GM19467 (cell line): ENCODE results near the gene NCAM2.

Source experiments
- ATAC-seq: cut with Tn5 transposase; IDR thresholded peaks from one replicate; pipeline ENCODE4 v1.9.1; 2021; ENCODE audit warnings: mild to moderate bottlenecking, moderate library complexity; ENCODE audit not compliant: unreplicated experiment

NCAM2 gene

DNA sequence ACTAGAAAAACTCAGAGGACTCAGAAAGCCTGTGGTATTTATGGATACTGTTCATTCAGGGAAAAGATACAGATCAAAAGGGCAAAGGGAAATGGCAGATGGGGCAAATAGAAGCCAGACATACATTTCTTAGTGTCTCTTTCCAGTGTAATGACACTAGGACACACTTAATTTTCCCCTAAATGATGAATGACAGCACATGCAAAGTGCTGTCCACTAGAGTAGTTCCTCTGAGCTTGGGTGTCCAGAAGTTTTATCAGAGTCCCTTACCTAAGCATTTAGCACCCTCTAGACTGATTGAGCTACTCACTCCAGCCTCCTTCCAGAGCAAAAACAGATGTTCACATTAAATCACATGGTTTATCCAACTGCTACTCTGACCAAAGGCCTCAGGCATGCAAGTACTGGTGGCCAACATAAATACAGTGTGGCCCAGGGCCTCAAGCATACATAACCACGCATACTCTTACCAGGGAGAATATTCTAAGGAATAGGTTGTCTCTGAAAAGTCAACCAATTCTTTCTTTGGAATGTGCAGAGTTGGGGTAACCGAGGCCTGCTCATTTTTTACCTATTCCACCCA is 166.9 kb downstream of the NCAM2 start:
- ATAC-seq: no peak

DNA sequence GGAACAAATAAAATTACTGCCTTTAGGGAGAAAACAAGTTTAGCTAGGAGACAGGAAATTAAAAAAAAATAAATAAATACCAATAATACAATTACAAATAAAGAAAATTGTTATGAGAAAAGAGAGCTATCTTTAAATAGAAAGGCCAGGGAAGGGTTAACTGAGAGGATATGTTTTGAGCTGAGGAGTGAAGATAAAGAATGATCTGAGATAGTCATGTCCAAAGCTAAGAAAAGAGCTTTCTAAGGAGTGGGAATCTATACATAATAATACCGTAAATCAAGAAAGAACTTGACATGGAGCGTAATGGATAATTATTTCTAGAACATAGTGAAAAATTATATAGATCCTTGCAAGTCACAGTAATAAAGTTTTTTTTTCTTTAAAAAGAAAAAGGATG is 176.5 kb downstream of the NCAM2 start:
- ATAC-seq: no peak

DNA sequence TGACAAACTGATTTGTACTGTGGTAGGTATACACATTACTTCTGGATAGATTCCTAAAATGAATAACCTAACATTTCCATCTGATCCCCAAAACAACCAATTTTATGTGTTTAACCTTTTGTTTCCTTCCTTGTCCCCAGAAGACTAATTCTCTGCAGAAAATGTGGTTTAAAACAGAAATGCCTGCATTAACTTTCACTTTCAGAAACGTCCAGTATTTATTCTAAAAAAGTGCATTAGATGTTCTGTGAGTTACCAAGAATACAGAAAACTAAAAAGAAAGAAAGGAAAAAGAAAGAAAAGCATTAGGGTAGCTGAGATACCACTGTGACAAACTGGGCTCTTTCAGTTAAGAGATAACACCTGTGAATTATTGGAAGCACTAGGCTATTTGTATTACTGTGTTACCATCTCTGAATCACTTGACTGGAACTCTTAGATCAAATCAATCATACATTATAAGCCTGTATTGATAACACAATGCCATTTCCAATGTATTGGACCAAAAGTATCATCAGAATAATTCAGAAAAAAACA is 177.7 kb downstream of the NCAM2 start:
- no peak for ATAC-seq

DNA sequence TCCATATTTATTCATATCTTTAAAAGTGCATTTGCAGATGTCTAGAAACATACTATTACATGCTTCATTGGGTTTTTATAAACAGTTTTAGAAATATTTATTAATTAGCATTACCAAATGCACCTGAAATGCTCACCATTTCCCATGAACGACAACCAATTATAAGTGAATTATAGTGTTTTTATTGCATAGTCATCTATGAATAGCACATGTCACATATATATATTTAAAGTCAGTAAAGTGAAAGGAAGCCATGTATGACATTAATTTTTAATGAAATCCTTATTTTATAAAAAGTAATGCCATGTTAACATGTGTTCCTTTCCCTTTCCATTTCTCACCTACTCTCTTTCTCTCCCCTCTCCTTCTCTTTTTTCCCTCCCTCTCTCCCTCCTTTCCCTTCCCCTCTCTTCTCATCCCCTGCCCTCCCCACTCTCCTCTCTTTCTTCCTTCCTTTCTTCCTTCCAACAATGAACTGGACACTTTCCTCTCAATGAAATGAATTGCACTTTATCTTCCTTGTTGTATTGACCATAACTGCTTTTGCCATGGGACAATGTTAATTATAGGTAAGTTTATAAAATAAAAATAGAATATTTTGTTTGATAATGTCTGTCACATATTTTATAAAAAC is 179.3 kb downstream of the NCAM2 start:
- no peak for ATAC-seq

DNA sequence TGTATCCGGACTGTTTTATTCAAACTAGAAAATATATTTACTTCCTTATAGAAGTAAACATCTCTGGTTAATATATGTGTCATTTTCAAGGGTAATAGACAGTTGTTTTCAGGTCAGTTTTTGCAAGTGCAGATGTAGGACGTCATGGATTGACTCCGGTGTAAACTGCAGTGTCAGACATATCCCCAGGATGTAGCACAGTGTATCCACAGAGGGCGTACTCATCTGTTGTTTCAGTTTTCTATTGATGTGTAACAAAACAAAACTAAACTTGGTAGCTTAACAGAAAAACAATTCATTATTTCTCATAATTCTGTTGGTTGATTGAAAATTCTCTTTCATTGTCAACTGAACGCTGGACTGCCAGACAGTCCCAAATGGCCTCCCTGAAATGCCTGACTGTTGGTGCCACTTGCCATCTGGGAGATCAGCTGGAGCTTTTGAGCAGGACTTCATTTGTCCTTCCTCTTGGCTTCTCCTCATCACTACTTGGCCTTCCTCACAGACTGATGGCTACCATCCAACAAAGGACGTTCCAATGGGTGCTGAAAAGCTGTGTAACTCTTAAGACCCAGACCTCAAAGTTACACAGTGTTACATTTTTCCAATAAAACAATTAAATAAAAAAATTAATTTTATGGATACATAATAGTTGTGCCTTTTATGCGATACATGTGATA is 181.6 kb downstream of the NCAM2 start:
- ATAC-seq: no peak

DNA sequence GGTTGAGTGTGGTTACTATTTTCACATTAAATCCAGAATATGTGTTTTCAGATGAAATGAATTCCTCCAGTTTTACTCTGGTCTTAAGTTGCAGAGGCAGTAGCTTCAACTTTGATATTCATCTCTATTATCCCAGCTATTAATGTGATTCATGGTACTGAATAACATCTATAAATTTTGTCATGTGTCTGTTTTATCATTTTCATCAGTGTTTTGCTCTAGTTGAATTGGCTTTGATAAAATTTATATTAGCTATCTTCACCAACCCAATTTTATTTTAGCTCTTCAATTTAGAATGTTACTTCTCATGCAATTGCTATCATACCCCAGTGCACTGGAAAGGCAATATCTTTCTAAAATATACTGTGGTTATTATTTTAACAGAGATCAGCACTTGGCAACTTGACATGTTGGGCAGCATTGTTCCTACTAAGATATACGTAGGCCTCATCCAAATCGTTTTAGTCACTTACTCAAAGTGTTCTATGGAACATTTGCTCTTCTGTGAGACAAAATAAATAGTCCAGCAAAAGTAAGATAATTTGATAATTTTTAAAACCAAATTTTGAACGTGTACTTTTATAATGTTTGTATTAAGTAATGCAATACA is 184.3 kb downstream of the NCAM2 start:
- no peak for ATAC-seq

DNA sequence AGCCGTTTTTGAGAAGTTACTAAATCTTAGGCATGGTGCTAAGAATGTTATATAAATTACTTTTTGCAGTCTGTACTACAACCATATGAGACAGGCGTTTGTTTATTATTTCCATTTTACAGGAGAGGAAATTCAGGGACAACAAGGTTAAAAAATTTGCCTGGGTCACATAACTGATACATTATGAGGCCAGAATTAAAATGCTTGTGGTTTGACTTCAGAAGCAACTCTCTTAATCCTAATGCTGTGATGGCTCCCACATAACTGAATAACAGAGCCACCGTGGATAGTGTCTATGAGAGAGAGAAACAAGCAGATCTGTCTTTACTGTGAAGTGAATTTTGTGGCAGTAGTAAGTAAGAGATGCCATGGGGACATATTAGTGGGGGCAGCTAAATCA is 184.9 kb downstream of the NCAM2 start:
- ATAC-seq: no peak

DNA sequence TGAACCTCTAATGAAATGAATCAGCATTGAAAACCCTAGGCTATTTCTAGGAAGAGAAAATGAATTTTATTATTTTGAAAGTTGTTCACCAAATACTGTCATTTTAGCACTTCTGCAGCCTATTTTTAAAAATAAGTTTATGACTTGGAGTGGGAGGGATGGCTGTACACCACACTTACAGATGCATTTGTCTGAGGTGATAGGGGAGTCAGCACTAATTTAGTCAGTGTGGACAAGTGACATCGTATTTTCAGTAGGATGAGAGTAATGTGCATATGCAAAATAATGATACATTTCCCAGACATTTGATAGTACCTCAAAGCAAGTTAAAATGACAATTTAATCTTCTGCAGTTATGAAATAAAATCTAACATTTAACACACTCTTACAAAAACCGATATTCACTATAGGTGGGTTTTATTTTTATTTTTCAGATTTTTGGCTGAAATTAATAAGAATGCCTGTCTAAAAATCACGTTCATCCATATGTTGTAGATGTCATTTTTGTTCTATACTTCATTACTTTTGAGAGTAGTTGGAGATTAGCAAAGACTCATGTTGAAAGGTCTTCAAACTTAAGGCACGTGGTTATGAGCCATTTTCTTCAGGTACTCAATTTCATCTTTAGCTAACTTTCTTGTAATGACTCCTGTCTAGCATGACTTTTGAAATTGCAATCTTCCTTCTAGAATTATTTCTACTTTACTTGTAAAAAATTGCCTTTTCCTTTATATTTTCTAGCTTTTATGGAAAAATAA is 186.7 kb downstream of the NCAM2 start:
- no peak for ATAC-seq

DNA sequence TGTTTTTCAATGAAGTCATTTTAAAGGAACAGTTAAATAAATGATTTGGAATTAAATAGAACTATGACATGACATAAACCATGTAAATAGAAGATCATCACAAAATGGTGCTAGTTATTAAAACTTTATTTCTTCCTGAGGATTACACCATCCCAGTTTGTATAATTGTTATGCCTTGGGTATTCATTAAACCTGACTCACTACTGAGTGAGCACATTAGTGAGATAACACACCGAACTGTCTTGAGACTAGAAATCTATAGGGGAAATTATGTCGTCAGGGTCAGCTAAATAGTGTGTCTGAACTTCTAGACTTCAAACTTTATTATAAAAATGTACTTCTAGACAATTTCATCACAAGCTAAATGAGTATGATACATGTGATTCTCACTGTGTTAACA is 189.4 kb downstream of the NCAM2 start:
- ATAC-seq: no peak

DNA sequence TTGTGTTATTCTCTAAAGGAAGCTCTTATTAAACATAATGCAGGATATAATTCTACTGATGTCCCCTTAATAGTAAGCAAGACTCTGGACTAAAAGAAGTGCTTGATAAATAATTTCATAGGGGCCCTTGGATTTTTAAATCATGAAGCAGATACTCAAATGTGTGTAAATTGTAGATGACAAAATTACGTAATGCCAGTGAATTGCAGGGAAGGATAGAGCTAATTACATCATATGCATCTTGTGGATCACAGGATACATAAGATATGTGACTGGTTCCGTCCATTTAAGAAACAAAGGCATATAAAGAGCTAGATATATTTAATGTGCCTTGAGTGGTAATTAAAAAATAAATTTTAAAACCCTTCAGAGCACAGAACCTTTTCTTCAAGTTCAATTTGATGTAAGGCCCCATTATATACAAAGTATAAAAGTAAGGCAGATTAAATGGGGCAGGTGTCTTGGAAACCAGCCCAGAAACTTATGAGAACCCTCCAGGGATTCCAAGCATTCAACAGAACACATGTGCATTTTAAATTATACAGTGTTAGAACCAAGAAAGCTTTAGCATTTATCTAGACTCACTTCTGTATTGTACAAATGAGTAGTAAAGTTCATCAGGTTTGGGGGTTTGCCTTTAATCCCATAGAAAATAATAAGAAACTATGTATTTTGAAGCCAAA is 190.4 kb downstream of the NCAM2 start:
- ATAC-seq: no peak

DNA sequence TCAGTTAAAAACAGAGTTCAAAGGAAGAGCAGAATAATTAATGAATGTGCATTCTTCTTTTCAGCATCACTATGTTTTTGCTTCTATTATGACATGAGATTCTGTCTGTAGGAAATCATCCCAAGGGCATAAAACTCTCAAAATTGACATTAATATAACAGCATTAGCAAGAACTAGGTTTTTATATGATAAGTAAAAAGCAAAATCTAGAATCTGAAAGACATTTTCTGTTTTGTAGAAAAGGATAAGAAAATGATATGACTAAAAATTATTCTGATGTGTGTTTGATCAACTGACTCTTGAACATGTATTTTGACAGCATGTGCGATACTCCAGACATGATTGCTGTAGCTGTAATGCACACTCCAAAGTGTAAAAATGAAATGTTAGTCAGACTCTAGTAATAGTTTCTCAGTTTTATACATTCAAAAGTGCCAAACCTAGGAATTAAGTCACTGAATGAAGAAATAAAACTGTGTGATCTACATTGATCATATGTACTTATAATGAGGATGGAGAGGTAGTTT is 197.3 kb downstream of the NCAM2 start:
- no peak for ATAC-seq

DNA sequence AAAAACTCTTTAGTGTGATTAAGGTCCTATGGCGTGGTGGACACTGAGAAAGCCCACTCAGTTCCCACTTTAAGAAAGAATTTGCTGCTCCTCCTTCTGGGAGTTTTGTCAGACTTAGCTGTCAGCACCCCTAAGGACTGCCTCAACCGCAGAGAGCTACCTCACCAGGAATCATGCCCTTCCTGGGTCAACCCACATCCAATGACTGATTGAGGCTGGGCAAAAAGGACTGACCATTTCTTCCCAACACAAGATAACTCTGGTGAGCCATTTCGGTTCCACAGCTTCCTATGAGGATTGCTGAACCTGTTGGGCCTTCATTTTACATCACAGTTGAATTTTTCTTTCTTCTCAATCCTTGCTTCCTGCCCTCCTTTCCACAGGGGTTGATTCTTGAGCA is 197.9 kb downstream of the NCAM2 start:
- no peak for ATAC-seq

DNA sequence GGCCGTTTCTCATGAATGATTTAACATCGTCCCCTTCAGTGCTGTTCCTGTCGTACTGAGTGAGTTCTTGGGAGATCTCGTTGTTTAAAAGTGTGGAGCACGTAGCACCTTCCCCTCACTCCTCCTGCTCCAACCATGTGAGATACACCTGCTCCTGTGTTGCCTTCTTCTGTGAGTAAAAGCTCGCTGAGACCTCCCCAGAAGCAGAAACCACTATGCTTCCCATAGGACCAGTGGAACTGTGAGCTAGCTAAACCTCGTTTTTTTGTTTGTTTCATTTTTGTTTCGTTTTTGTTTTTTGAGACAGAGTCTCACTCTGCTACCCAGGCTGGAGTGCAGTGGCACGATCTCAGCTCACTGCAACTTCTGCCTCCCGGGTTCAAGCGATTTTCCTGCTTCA is 198.6 kb downstream of the NCAM2 start:
- no peak for ATAC-seq

DNA sequence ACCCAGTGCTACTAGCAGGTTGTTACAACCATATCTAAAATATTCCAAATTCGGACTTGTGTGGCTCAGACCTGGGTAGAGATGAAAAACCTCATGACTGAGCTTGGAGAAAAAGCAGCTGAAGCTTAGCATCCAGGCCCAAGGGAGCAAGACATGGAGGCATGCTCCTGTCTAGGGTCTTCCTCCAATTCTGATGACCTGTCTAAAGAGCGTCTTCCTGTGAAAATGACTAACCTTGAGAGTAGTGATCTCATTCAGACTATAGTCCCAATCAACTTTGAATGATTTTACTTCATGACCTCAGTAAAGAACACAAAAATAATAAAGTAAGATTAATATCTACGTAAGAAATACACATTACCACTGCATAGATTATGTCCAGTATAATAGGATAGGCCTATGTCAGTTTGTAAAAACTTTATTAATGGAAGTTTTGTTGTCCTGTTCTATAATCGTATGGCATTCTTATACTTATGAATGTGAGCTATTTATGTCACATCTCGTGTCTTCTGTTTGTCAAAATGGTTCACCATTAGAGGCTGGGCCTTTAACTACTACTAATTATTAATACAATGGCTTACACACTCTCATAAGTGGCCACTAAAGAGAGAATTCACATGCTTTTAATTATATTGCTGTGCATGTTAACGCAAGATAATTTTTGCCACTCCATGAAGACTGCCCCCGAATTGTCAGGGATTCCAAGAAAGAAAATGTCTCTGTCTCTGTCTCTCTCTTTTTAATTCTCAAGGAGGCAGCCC is 201.3 kb downstream of the NCAM2 start:
- no peak for ATAC-seq

DNA sequence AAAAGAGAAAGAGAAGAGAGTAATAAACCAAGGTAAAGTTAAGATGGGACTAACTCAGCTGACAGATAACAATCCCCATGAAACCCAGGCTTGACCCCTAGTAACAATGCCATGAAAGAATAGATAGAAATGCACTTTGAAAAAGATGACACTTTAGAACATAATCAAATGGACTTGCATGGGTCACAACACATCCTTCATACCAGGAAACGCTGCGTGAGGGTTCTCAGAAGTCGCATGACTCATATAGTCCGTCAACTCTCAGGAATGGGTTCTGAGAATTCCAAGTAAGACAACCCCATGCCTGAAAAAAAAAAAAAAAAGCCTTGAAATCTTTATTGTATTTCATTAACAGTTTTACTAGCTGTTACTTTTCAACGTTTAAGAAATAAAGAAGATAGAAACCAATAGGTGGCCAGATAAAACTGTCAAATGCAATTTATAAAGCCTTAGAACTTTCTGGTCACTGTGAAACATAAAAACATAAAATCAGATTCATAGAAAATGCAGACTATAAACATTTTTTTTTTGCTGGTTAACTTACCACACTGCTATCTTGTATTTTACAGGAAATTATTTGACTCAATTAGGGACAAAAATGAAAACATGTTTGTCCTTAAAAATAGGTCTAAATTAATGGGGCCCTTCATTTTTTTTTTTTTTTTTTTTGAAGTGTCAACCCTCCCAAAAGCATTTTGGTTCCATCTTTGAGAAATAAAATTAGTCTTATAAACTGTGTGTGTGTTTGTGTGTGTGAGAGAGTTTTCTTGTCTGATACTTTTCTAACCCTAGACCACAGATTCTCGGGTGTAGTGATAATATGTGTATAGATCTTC is 202.1 kb downstream of the NCAM2 start:
- ATAC-seq: no peak

DNA sequence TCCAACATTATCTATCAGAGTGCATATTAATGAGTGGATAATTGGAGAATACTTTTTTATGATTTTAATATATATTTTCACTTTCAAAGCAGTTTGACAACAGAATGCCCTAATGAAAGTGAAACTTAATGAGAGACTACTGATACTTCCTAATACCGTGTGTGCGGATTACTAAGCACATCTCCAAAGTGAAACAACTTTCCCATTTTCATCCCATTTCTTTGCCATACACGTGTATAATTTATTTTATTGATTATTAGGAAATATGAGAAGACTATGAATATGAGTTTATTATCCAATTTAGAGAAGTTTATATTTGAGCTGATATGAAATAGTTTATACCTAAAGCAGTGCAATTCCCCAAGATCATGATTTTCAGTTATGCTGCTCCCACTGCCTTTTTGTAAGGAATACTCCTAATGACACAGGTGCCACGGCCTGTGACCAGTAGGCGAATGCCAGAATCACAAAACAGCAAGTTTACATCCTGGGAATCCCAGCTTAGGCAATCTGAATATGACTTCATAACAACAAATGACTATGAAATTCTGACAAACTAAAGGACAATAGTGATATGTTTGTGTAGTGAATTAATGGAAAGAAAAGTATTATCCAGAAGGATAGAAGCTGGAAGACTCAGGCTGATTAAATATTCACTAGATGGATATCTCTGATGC is 202.9 kb downstream of the NCAM2 start:
- ATAC-seq: no peak

DNA sequence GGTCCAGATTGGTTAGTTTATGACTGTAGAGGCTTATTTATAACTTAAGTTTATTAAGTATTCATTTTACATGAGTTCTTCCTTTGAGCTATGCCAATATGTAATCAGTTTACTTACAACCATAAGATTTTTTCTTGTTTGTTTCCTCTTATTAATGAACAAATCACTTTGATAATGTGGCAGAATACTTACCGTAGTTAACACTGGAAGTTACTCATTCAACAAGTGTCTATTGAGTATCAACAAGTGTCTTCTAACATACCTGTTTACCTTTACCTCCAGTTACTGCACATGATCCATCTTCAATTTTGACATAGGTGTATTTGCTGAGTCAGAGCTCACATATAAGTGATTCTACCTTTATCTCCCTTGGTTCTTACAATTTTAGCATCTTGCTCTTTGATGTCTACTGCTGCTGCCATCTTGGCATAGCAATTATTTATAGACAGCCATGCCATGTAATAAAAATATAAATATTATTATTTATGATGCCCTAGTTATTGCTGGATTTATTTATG is 205.7 kb downstream of the NCAM2 start:
- no peak for ATAC-seq
